ENCODE results near the gene EXOC3L2. TPM values are rescaled to one million over a fixed set of nuclear protein-coding genes. Genes with fewer than 3 reads are reported as not detected.
"Not testable (repeated sequence)": the region's sequence is repeated elsewhere in the genome, so short reads cannot be mapped to it uniquely, and the experiment has no call there.

The EXOC3L2 gene
- total RNA-seq, 1 donor = not detected

DNA sequence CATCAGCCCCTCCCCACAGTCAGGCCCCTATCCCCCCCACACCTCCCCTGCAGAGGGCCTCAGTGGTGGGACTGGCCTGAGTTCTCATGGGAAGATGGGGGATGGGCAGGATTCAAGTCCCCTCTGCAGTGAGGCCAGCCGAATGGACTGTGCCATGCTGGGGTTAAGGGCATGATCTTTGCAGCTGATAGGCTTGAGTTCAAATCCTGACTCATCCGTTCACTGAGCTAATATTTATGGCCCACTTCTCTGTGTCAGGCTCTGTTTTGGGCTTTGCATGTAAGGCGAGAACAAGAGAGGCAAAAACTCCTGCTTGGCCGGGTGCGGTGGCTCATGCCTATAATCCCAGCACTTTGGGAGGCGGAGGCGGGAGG, 26.5 kb upstream of the EXOC3L2 start:
- H3K27me3 ChIP-seq (ENCODE audit: insufficient read depth, low read length) = no peaks in the 10 kb centered on the region
- no peak overlapping the region for H3K4me2 ChIP-seq (ENCODE audit: insufficient read depth, low read length)
- TF ChIP-seq, protein P1, sequence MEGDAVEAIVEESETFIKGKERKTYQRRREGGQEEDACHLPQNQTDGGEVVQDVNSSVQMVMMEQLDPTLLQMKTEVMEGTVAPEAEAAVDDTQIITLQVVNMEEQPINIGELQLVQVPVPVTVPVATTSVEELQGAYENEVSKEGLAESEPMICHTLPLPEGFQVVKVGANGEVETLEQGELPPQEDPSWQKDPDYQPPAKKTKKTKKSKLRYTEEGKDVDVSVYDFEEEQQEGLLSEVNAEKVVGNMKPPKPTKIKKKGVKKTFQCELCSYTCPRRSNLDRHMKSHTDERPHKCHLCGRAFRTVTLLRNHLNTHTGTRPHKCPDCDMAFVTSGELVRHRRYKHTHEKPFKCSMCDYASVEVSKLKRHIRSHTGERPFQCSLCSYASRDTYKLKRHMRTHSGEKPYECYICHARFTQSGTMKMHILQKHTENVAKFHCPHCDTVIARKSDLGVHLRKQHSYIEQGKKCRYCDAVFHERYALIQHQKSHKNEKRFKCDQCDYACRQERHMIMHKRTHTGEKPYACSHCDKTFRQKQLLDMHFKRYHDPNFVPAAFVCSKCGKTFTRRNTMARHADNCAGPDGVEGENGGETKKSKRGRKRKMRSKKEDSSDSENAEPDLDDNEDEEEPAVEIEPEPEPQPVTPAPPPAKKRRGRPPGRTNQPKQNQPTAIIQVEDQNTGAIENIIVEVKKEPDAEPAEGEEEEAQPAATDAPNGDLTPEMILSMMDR (IDR thresholded peaks at IDR 0.05; ENCODE audit: extremely low read depth, low read depth, low read length) = no peak
- no peaks in the 10 kb centered on the region for H3K79me2 ChIP-seq (ENCODE audit: insufficient read depth, low read length)
- peaks cover 2% of the 10 kb centered on the region for H4K20me1 ChIP-seq (ENCODE audit: insufficient read depth, low read length)
- no peak overlapping the region for H3K4me3 ChIP-seq (ENCODE audit: insufficient read depth, low read length)
- no peak for DNase-seq (ENCODE audit: insufficient read length, low spot score, missing footprints)
- no peak overlapping the region for H2AFZ ChIP-seq (ENCODE audit: low read length)
- H3K9me3 ChIP-seq (ENCODE audit: low read depth, low read length) = no peaks in the 10 kb centered on the region
- H3K36me3 ChIP-seq (ENCODE audit: insufficient read depth, low read length) = peaks cover 35% of the 10 kb centered on the region
- no peak overlapping the region for H3K27ac ChIP-seq (ENCODE audit: low read depth, low read length)
- H3K4me1 ChIP-seq (ENCODE audit: insufficient read depth, low read length) = no peaks in the 10 kb centered on the region

DNA sequence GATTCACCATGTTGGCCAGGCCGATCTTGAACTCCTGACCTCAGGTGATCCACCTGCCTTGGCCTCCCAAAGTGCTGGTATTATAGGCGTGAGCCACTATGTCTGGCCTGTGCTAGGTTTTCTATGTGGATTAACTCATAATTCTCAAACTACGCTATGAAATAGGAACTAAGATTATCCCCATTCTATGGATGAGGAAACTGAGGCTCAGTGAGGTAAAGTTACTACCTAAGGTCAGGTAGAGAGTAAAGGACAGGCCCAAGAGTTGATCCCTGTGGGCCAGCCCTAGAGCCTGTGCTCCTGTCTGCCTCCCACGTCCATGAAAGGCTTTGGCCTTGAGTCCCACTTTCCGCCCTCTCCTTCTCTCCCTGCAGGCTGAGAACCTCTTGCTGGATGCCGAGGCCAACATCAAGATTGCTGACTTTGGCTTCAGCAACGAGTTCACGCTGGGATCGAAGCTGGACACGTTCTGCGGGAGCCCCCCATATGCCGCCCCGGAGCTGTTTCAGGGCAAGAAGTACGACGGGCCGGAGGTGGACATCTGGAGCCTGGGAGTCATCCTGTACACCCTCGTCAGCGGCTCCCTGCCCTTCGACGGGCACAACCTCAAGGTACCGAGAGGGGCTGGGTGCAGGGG, 26.0 kb upstream of the EXOC3L2 start:
- Histone ChIP-seq H3K27ac (ENCODE audit: low read depth, low read length) (no peak overlapping the region), H3K4me1 (ENCODE audit: insufficient read depth, low read length) (no peaks in the 10 kb centered on the region), H3K4me2 (ENCODE audit: insufficient read depth, low read length) (no peak overlapping the region), H3K27me3 (ENCODE audit: insufficient read depth, low read length) (no peaks in the 10 kb centered on the region), H3K36me3 (ENCODE audit: insufficient read depth, low read length) (peaks cover 35% of the 10 kb centered on the region), H3K9me3 (ENCODE audit: low read depth, low read length) (no peaks in the 10 kb centered on the region), H2AFZ (ENCODE audit: low read length) (no peak overlapping the region), H3K4me3 (ENCODE audit: insufficient read depth, low read length) (no peak overlapping the region), H4K20me1 (ENCODE audit: insufficient read depth, low read length) (peaks cover 2% of the 10 kb centered on the region), H3K79me2 (ENCODE audit: insufficient read depth, low read length) (no peaks in the 10 kb centered on the region)
- TF ChIP-seq, protein P1 (IDR thresholded peaks at IDR 0.05; ENCODE audit: extremely low read depth, low read depth, low read length) = no peak
- no peak for DNase-seq (ENCODE audit: insufficient read length, low spot score, missing footprints)

DNA sequence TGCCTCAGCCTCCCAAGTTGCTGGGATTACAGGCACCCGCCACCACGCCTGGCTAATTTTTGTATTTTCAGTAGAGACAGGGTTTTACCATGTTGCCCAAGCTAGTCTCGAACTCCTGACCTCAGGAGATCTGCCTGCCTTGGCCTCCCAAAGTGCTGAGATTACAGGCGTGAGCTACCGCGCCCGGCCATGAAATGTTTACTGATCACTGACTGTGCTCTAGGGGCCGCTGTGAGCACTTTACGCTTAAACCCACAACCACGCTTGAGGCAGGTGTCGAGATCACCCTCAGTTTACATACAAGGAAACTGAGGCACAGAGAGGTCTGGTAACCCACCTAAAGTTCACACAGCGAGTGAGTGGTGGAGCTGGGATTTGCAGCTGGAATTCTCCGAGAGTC, 24.7 kb upstream of the EXOC3L2 start:
- not testable (repeated sequence) for H3K4me3 ChIP-seq (ENCODE audit: insufficient read depth, low read length); H3K4me1 ChIP-seq (ENCODE audit: insufficient read depth, low read length); H4K20me1 ChIP-seq (ENCODE audit: insufficient read depth, low read length); DNase-seq (ENCODE audit: insufficient read length, low spot score, missing footprints); H3K4me2 ChIP-seq (ENCODE audit: insufficient read depth, low read length); H2AFZ ChIP-seq (ENCODE audit: low read length); H3K27ac ChIP-seq (ENCODE audit: low read depth, low read length); H3K9me3 ChIP-seq (ENCODE audit: low read depth, low read length); H3K79me2 ChIP-seq (ENCODE audit: insufficient read depth, low read length); H3K27me3 ChIP-seq (ENCODE audit: insufficient read depth, low read length)
- H3K36me3 ChIP-seq (ENCODE audit: insufficient read depth, low read length) = peaks cover 35% of the 10 kb centered on the region

DNA sequence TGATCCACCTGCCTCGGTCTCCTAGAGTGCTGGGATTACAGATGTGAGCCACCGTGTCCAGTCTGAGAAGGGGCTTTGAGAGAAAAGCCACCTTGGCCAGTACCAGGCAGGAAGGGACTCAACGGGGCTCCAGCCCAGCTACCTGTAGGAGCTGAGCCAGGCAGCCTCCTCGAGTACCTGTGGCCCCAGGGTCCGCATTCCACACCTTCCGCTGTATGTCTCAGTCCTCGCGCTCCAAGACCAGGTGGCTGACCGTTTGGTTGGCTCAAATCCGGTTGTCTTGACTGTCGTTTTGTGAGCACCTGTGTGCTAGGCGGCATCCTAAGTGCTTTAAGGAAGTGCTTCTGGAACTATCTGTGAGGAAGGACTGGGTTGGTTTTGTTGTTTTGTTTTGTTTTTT, 22.1 kb upstream of the EXOC3L2 start:
- Histone ChIP-seq H3K27ac (ENCODE audit: low read depth, low read length) (no peak overlapping the region), H3K4me1 (ENCODE audit: insufficient read depth, low read length) (no peaks in the 10 kb centered on the region), H2AFZ (ENCODE audit: low read length) (no peak overlapping the region), H3K4me2 (ENCODE audit: insufficient read depth, low read length) (no peak overlapping the region), H3K9me3 (ENCODE audit: low read depth, low read length) (no peaks in the 10 kb centered on the region), H3K79me2 (ENCODE audit: insufficient read depth, low read length) (no peaks in the 10 kb centered on the region), H4K20me1 (ENCODE audit: insufficient read depth, low read length) (peaks cover 8% of the 10 kb centered on the region), H3K27me3 (ENCODE audit: insufficient read depth, low read length) (no peaks in the 10 kb centered on the region), H3K4me3 (ENCODE audit: insufficient read depth, low read length) (no peak overlapping the region), H3K36me3 (ENCODE audit: insufficient read depth, low read length) (peaks cover 22% of the 10 kb centered on the region)
- DNase-seq (ENCODE audit: insufficient read length, low spot score, missing footprints) = no peak
- TF ChIP-seq, protein P1 (IDR thresholded peaks at IDR 0.05; ENCODE audit: extremely low read depth, low read depth, low read length) = no peak
